Cardiac fibroblast (primary cell): ENCODE measurements around the gene PTPRN2.
A peak's percentile ranks its signal among the peaks of the same experiment; 100 is the strongest.
"Not testable (repeated sequence)": the region's sequence is repeated elsewhere in the genome, so short reads cannot be mapped to it uniquely, and the experiment has no call there.

Source experiments
- DNase-seq, 2 donors: peaks; one replicate each; pipeline versions ENCODE4 v3.0.0 to v3.0.0-alpha.2; 2010; ENCODE audit warnings: low read depth in 2 of 2
- H3K4me3 ChIP-seq, 2 donors: replicated peaks in 1 of 2; 1 replicate in 1 of 2; 2 replicates in 1 of 2; pipeline ENCODE4 v1.5.1; 2011; ENCODE audit warnings: low read depth in 2 of 2, low read length in 2 of 2, mild to moderate bottlenecking in 2 of 2, moderate library complexity in 1 of 2
- TF ChIP-seq, protein P1 (sequence below): IDR thresholded peaks from one replicate; pipeline ENCODE4 v1.5.1; 2011; ENCODE audit warnings: low read depth, mild to moderate bottlenecking, low read length, inconsistent platforms

PTPRN2 gene

DNA sequence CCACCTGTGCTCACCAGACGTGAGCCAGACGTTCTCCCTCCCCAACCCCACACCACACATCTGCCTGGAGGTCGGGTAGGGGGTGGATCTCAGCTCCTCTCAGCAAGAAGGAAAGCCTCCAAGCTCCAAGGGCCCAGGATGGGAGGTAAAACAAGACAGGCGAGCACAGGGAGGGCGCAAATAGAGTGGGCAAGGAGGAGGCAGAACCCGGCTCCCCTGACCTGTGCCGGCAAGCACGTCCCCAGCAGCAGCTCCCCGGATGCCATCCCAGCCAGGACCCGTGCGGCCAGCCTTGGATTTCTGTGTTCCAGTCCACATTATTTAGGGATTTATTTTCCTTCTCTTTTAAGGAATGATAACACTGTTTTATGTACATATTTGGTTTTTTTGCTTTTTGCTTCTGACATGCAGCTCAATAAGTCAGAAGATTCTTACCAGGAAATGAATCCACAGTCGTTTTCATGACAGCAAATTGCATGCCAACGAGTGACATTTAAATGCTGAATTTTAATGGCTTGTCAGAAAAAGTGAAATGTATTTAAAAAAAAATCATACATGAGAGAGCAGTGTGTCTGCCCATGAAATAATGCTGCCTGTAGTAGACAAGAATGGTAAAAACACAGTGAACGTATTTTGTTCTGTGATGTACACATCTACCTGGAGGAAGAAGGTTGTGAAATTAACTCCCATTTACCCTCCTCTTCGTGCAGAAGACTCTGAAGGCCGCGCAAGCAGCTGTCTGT is 276.5 kb downstream of the PTPRN2 start:
- TF ChIP-seq, protein P1, sequence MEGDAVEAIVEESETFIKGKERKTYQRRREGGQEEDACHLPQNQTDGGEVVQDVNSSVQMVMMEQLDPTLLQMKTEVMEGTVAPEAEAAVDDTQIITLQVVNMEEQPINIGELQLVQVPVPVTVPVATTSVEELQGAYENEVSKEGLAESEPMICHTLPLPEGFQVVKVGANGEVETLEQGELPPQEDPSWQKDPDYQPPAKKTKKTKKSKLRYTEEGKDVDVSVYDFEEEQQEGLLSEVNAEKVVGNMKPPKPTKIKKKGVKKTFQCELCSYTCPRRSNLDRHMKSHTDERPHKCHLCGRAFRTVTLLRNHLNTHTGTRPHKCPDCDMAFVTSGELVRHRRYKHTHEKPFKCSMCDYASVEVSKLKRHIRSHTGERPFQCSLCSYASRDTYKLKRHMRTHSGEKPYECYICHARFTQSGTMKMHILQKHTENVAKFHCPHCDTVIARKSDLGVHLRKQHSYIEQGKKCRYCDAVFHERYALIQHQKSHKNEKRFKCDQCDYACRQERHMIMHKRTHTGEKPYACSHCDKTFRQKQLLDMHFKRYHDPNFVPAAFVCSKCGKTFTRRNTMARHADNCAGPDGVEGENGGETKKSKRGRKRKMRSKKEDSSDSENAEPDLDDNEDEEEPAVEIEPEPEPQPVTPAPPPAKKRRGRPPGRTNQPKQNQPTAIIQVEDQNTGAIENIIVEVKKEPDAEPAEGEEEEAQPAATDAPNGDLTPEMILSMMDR, result no peak
- no peak for DNase-seq
- H3K4me3 ChIP-seq, result no peak overlapping the region

DNA sequence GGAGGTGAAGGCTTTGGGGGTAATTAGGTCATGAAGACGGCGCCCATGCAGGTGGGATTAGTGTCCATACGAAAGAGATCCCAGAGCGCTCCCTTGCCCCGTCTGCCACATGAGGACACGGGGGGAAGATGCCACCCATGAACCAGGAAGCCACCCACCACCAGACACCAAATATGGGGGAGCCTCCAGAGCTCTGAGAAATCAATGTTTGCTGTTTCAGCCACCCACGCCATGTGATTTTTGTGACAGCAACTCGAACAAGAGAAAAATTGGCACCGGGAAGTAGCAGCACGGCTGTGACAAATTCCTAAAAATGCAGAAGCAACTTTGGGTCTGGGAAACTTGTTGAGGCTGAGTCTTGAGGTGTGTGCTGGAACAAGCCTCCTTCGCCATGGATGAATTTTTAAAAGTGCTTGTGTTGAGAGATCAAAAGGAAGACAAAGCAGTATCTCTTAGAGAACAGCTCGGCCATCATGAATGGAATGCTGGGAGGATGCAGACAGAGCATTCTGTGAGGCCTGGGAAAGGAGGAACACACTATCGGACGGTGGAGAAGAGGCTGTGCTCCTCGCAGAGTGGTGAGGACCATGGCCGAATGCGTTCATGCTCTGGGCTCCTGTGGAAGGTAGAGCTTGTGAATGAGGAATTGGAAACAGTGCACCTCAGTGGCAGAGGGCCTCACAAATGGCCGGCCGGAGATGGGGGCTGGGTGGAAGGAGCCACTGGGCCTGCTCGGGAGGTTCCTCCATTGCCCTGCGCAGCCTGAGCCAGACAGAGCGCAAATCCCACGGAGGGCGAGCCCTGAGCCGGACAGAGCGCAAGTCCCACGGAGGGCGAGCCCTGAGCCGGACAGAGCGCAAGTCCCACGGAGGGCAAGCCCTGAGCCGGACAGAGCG is 277.5 kb downstream of the PTPRN2 start:
- no peak overlapping the region for H3K4me3 ChIP-seq
- DNase-seq, result no peak
- TF ChIP-seq, protein P1, result no peak

DNA sequence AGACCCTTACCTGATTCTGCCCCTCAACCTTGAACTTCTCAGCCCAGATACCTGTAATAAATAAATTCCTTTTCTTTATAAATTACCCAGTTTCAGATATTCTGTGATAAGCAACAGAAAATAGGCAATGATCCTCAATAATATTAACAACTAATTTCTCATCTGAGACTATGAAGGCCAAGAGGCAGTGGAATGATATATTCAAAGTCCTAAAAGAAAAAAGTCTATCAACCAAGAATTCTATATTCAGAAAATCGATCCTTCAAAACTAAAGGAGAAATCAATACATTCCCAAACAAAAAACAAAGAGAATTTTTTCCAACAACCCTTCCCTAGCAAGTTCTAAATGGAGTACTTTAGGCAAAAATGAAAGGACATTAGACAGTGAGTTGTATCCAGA is 279.6 kb downstream of the PTPRN2 start:
- DNase-seq, result no peak
- TF ChIP-seq, protein P1, result no peak
- no peak overlapping the region for H3K4me3 ChIP-seq

DNA sequence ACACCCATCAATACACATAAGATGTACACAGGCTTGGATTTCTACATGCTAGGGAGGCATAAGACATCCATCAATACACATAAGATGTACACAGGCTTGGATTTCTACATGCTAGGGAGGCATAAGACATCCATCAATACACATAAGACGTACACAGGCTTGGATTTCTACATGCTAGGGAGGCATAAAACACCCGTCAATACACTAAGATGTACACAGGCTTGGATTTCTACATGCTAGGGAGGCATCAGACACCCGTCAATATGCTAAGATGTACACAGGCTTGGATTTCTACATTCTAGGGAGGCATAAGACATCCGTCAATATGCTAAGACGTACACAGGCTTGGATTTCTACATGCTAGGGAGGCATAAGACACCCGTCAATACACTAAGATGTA is 283.6 kb downstream of the PTPRN2 start:
- not testable (repeated sequence) for H3K4me3 ChIP-seq, DNase-seq

DNA sequence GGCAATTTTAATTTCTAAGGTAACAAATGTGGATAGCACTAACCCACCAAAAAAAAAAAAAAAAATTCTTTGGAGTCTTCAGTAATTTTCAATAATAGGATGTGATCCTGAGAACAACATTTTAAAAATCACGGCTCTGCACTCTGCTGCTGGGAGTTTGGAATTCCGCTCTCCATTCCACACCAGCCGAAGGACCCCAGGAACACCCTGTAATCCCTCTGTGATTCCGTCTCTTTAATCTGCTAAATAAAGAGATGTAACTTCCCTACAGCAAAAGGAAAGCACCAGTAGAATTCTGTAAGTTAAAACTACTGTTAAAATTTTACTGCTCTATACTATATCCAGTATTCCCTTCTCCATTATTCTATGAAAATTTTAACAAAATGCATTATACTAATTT is 284.5 kb downstream of the PTPRN2 start:
- TF ChIP-seq, protein P1, result no peak
- no peak for DNase-seq
- H3K4me3 ChIP-seq, result no peak overlapping the region

DNA sequence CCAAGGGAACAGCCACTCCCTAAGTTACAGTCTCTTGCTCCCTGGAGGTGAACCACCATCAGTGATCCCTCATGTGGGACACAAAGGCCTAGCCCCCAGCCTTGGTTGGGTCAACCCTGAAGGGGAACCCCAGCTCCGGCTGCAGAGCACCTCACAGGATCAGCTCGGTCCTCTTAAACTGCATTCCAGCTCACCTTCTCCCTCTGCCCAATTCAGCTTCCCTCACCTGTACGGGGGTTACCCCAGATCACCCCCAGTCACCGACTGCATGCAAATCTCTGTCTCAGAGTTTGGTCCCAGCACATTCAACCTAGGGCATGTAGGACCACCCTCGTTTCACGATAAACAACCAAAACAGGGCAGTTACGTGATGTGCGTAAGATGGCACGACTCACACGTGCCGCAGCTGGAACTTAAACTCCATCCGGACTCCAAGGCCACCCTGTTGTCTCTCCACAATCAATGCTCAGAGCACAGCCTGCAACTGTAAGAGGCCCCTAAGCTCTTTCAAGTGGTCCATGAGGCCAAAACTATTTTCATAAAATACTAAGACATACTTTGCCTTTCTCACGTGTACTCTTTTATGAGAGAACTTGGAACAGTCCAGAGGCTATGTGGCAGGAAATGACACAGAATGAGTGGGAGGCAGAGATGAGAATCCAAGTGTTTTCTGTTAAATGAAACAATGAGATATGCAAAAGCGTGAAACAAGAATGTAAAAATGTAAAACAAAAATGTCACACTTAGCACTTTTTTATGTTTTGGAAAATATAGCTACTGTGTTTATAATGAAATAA is 285.2 kb downstream of the PTPRN2 start:
- peak in 1 of 2 donors; percentile 3 for DNase-seq
- TF ChIP-seq, protein P1, result no peak
- H3K4me3 ChIP-seq, result no peak overlapping the region
